ENCODE measurements around the gene FAM83F.
"Not testable (repeated sequence)": the region's sequence is repeated elsewhere in the genome, so short reads cannot be mapped to it uniquely, and the experiment has no call there.

The FAM83F gene

DNA sequence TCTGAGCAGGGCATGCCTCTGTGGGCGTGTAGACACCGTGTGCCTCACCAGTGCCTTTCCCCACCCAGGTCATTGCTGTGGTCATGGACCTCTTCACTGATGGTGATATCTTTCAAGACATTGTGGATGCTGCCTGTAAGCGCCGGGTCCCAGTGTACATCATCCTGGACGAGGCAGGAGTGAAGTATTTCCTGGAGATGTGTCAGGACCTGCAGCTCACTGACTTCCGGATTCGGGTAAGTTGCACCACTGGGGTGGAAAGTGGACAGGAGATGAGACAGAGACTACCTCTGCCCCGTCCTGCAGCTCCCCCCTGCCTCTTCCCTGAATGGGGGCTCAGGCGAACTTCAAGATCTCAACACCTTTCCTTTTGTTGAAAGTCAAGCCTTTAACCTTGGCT is 24.3 kb downstream of the FAM83F start:
- no peak for DNase-seq

DNA sequence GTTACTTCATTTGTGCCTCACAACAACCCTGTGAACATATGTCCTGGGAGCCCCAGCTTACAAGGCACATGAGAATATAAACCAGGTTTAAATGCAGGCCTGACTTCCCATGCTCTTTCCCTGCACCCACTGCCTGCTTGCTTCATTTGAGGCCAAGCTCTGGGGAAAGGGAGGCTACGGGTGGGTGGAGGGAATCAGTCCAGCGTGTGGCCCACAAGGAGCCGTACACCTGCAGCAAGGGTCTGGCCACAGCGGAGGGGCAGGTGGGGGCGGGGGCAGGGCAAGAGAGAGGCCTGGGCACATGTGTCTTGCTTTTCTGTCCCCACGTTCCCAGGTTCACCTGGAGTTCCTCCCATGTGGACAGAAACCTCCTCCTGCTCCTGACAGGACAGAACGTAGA is 26.2 kb downstream of the FAM83F start:
- no peak for DNase-seq

DNA sequence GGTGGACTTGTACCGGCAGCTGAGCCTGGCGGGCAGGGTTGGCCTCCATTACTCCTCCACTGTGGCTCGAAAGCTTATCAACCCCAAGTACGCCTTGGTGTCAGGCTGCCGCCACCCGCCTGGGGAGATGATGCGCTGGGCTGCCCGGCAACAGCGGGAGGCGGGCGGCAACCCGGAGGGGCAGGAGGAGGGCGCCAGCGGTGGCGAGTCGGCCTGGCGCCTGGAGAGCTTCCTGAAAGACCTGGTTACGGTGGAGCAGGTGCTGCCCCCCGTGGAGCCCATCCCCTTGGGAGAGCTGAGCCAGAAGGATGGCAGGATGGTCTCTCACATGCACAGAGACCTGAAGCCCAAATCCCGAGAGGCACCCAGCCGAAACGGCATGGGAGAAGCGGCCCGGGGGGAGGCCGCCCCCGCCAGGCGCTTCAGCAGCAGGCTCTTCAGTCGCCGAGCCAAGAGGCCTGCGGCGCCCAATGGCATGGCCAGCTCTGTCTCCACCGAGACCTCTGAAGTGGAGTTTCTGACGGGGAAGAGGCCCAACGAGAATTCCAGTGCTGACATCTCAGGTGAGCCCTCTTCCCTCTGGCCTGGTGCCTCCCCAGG is 26.7 kb downstream of the FAM83F start:
- no peak for DNase-seq

DNA sequence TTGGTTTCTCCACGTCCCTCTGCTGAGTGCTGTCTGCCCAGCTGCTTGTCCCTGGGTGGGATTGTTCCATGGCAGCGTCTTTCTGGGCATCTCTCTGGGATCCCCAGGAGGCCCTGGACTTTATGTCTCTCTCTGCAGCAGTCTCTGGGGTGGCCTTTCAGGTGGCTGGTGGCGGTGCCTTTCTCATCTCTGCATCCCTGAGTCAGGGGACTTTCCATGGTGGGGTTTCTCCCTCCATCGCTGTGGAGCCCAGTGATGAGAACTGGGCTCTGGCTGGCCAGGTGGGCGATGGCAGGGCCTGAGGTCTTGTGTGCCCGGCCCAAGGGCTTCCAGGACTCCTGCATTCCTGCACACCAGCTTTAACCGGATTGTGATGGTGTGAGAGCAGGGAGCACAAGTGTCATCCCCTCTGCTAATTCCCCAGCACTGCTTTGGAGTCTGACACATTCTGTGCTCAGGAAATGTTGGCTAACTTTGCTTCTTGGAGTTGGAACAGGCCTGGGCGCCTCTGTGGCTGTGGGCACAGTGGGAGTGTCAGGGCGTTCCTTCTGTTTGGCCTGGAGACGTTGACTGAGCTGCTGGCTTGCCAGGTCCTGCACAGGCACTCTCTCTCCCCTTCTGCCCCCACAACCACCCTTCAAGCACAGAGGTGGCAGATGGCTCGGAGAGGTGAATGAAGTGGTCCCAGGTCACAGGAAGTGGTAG is 27.9 kb downstream of the FAM83F start:
- DNase-seq = no peak

DNA sequence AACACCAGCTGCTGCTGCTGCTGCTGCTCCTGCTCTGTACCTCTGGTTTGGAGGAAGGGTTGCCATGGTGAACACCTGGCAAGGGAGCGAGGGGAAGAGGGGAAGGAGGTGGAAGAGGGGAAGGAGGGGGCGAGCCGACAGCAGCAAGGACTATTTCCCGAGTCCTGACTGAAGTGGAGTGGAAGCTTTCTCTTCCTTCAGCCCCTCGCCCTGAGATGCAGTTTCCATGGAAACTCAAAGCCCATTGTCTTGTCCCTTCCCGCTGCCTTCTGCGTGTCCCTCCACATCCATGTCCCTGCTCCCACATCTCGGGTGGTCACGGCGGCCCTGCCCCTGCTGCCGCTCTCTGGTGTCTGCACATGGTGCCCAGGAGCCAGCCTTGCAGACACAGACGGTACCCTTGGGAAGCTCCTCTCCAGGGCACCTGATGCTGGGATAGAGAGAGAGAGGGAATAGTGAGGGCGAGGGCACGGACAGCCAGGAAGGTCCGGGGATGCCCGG is 28.6 kb downstream of the FAM83F start:
- no peak for DNase-seq

DNA sequence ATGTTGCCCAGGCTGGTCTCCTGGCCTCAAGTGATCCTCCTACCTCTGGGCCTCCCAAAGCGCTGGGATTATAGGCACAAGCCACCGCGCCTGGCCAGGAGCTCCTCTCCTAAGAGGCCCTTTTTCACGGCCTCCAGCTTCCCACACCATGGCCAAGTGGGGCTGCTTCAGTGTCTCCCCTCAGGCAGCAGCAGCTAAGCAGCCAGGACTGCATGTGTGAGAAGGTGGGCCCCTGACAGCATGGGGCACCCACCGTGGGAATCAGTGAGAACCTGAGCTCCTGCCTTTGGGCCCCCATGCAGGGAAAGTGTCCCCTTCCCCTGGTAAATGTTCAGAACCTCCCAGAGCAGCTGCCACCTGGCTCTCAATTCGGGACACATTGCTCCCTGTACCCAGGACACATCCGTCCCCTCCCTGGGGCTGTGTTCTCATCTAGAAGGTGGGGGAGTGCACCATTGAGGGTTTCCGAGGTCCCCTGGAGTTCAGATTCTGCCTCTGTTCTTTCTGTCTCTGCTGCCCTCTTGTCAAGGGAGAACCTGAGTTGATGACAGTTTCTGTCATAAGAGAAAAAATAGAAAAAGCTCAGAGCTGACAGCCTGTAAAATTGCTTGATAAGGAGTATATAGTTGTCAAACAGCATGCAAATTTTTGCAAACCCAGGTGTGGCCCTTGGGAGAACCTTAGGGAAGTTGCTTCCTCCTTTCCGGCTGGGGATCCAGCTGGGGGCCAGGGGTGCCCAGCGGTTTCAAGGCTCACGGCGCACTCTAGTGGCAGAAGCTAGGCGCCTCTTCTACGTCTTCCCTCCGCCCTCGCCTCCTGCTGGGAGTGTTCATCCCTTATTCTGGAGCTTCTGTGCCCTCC is 29.7 kb downstream of the FAM83F start:
- no peak for DNase-seq

DNA sequence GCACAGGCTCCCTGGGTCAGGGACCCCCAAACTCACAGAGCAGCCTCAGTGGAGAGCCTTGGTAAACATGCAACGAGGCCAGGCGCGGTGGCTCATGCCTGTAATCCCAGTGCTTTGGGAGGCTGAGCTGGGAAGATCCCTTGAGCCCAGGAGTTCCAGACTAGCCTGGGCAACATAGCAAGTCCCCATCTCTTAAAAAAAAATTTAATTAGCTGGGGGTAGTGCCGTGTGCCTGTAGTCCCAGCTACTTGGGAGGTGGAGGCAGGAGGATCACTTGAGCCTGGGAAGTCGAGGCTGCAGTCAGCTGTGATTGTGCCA is 30.3 kb downstream of the FAM83F start:
- not testable (repeated sequence) for DNase-seq

DNA sequence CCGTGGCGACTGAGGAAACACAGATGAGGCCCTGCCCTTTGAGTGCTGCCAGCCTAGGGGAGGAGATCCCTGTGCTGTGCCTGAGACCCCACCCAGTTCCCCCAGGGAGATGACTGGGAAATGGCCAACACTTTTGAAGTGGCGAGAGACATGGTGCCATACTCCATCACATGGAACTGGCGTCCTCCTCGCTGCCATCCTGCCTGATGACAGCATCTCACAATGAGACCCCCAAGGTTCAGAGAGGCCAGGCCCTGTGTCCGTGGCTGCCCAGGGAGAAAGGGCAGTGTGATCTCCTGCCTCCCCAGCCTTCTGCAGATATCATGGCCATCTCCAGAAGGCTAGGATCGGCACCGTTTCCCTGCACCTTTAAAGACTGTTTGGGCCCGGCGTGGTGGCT is 31.1 kb downstream of the FAM83F start:
- DNase-seq = no peak

DNA sequence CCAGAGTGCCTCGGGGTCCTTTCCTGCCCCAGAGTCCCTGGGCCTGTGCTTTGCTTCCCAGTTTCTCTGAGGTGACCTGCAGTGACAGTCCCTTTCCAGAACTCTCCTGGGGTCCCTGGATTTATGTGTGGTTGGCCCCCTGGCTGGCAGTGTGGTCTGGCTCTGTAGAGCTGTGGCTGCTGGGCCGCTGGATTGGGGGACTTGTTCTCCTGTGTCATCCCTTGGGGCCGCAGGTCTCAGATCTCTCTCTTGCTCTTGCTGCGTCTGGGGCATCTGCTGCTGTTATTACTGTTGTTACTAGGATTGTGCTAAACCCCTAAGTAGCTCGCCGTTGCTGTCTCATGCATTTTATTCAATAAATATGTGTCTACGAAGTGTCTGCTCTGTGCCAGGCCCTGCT is 31.9 kb downstream of the FAM83F start:
- DNase-seq = no peak

DNA sequence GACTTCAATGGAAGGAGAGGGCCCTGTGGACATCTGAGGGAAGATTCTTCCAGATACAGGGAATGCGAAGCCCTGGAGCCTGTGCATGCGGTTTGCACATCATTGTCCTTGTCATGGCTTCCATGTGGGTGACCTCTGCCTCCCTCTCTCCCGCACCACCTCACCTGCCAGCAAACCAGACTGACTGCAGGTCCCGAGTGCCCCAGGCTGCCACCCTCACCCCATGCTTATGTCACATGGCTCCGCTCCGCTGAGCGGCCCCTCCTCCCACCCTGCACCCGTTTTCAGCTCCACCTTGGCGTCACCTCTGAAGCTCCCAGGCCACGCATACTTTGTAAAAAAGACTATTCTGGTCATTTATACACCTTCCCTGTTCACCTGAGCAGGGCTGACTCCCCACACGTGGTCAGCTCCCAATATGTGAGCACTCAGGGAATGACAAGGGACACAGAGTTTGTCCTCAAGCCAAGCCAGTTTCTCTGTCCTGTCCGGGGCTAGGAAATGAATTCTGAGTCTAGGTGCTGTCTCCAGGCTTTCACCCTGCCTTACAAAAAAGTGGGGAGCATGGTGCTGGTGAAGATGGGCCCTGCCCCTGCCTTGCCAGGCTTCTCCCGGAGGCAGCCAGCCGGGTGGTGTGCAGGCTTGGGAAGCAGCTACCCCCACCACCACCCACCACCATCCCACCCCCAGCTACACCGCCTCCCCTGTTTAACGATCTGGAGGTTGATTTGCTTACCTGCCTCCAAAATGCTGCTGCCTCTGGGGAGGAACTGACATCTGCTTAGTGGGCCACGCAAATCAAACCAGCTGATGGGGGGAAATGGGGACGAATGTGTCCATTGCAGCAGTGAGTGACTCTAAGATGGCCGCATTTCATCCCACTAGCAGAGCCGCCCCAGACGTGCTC is 32.7 kb downstream of the FAM83F start:
- DNase-seq = no peak

DNA sequence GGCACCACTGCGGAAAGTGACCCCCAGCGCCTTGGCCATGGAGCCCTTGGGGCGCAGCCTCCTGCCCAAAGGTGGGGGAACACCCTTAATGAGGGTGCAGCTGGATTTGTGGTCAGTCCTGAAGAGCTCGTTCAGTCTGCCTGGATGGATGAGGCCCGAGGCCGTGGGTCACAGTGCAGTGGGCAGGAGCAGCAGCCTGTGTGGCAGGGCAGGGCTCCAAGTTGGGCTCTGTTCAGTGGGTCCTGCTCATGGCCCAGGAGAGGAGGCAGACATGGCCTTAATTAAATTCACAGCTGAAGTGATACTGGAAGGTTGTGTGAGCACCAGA is 33.3 kb downstream of the FAM83F start:
- no peak for DNase-seq

DNA sequence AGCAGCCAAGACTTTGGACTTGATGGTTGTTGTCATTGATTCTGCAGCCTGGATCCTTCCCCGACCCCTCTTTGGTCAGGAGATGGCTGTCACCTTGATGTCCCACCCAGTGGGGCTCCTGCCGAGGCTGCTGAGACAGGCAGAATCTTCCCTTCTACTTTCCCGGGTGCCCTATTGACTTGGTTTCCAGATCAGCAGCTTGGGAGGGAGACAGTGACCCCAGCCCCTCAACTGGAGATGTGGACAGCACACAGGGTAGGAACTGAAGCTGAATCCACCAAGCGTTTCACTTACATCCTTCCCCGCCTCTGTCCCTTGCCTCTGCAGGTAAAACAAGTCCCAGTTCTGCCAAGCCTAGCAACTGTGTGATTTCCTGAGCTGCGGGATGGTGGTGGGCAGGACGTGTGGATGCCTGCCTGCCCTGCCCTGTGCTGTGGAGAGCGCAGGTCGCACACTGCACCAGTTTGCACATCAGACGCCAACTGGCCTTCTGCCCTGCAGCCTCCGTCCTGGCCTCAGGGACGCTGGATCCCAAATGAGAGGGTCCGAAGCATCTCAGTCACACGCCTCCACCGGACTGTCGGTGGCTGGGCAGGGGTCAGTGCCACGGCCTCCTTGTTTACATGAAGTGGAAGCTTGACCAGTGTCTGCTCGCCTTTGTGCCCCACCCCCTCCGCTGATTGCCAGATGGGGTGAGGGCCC is 34.6 kb downstream of the FAM83F start:
- DNase-seq = no peak

DNA sequence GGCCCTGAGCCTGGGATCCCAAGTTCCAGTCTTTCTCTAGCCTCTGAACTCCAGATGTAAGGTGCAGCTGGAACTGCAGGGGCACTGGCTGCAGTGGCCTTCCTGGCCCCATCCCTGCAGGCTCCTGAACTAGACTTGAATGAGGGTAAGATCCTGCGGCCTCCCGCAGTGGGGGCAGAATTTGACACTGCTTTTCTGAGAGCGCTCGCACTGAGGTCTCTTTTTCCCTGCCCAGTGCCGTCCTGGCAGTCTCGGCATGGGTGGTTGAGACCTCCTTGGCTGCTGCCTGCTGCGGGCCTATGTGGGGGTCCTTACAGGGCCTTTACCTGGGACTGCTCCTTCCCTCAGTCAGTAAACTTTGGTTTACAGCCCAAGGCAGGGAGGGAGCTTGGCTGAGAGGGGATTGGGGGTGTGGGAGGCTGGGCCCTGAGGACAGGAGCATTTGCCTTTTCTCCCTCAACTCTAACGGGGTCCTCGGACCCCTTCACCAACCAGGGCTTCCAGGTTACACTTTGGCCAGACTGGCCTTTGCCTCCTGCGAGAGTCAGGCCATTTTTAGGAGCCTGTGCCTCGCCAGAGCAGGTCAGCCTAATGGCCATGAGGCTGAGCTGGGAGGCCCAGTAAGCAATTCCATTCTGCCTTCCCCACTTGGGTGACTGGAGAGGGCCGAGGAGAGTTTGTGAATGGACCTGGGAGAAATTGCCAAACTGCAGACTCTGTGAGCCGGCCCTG is 35.4 kb downstream of the FAM83F start:
- DNase-seq = no peak

DNA sequence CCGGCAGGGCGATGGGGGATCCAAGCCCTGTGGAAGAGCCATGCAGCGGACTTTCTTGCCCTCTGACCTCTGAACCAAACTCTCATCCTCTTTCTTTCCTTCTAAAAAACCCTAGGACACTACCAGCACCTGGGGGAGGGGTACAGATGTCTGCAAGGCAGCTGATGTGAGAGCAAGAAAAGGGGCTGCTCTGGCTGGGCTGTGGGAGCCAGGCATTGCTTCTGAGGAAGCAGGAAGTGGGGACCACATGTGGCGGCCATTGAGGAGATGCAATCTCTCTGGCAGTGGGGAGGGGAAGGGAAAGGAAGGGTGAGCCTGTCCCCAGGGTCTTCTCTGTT is 36.0 kb downstream of the FAM83F start:
- no peak for DNase-seq

DNA sequence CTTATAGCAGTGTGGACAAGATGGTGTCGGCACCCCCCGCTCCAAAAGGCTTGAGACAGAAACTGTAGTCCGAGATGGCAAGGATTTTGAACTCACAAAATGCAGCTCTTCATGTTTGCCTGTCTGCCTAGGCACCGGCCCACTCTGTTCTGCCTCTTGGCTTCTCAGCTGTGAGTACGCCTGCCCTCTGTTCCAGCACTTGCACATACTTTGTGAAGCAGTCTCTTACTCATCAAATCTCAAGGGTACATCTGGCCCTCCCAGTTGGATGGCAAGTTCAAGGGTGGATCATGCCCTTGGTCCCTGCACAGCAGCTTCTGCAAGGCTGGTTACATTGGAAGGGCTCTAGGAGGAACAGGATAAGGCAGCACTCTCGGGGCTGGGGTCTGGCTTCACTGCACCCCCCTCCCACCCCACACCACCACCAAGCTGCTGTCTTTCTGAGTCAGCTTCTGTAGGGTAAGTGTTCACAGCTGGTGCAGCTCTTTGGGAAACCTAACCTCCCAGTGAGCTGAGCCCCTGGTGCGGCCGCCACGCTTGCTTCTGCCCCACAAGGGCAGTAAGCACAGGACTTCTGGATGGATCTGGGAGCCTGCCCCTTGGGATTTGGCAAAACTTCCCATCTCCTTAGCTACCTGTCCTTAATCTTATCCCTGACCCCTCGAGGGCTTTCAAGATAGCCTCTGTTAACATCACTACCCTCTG is 37.2 kb downstream of the FAM83F start:
- no peak for DNase-seq

DNA sequence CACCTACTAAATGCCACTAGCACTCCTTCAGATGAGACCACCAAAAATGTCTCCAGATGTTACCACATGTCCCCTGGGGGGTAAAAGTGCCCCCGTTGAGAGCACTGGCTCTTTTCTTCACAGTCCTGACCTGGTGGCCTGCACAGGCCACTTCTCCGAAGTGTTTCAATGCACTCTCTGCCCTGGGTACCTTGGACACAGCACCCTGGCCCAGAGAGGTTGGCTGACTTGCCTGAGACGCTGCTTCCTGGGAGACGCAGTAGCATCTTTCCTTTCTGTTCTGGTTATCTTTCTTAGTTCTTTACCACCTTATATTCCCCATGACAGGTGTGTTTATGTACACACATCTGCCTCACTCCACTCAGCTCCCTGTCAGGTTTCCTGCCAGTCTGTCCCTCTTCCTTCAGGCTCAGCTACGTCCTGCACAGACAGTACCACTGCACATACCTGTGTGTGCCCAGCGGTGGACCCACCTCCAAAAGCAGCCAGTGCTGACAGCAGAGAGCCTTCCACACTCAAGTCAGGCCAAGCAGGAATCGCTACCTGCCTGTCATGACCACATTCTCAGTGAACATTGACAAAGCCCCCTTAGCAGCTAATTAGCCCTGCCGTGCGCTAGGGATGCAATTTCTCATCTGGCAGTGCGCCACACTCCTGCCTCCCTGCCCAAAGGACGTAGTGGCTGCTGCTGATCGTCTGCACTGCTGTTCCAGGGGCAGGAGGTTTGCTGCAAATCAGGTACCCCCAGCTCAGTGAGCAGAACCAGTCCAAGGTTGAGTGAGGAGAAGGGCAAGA is 39.0 kb downstream of the FAM83F start:
- DNase-seq = no peak

DNA sequence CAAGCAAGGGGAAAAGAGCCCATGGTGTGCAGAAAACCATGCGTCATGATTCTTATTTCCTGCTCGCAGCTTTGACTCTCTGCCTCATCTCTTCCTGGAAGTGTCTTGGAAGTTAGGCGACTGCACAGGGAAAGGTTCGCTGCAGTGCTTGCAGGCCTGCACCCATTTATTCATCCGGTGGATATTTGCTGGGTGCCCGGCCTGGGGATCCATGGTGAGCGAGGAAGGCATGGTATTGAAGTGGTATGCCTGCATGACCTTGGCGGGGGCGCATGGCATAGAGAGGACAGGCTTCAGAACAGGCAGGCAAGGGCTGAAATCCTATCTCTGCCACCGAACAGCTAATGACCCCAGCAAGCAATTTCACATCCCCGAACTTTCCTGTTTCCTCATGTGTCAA is 40.6 kb downstream of the FAM83F start:
- no peak for DNase-seq

DNA sequence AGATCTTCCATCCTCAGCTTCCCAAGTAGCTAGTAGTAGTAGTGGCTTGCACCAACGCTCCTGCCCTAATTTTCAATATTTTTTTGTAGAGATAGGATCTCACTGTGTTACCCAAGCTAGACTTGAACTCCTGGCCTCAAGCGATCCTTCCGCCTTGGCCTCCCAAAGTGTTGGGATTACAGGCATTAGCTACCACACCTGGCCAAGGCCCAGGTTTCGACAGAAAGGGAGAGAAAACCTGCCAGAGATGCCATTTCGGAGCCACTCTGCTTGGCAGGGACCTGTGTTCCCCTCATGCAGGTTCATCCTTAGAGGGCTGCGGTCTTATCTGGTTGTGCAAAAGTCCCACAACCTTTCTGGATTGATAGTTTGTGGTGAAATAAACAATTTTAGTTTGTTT is 41.4 kb downstream of the FAM83F start:
- no peak for DNase-seq

DNA sequence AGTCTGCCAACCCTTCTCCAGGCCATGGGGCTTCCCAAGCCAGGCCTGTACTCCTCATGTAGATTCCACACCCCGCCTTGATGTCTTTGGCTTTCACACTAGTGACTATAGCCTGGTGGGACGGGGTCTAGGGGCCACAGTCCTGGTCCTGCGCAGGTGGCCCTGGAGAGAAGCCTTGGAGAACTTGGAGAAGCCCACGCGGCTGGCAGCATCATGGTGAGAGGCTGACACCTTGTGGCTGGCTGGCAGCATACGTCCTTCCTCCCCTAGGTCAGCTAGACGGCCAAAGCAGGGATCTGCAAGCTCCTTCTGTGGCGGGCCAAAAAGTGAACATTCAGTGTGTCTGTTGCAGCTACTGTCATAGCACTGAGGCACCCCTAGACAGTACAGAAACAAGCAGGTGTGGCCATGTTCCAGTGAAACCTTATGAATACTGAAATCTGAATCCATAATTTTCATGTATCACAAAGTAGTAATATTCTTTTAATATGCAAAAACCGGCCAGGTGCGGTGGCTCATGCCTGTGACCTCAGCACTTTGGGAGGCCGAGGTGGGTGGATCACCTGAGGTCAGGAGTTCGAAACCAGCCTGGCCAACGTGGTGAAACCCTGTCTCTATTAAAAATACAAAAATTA is 42.0 kb downstream of the FAM83F start:
- DNase-seq = no peak

DNA sequence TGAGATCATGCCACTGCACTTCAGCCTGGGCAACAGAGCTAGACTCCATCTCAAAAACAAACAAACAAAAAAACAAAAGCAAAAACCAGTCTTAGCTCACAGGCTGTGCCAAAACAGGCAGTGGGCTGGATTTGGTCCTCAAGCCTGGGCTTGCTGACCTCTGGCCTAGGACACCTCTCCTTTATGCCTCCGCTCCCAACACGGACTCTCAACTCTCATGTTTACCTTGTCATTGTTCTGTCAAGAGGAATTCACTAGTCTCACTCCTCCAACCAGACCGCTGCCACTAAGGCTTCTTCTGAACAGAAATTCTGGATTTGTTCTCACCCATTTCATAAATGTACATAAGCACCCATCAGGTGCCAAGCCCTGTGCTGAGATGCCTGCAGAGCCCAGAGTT is 42.6 kb downstream of the FAM83F start:
- no peak for DNase-seq

Measured in NCI-H187 treated with DMSO at 0.1 percent for 48 hours (cell line).